GM19240 (cell line): ENCODE measurements around the gene L3HYPDH.
A peak's percentile ranks its signal among the peaks of the same experiment; 100 is the strongest.
"Not testable (repeated sequence)": the region's sequence is repeated elsewhere in the genome, so short reads cannot be mapped to it uniquely, and the experiment has no call there.

Experiments used
- DNase-seq: peaks from one replicate; pipeline ENCODE4 v3.0.0; 2011; ENCODE audit warnings: low spot score; ENCODE audit not compliant: insufficient read length

L3HYPDH gene

GRCh38 chr14:59478540-59478939 is 5.7 kb downstream of the L3HYPDH start:
- DNase-seq, result no peak

GRCh38 chr14:59475709-59476108 is 8.5 kb downstream of the L3HYPDH start:
- no peak for DNase-seq

DNA sequence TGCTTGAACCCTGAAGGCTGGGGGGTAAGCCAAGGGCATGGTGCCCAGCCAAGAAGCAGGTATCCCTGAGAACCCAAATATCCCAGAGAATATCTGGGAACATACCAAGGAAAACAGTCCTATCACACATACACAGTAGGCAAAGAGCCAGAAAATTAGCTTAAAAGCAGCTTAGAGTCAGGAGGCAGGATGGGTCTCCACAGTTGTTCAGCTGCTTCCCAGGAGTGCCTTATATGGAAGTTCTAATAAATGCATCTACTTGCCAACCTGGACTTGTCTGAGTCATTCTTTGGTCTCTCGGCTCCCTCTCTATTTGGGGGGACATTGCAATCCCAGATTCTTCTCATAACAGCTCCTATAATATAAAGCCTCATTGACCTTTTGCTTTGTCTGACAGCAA is 10.0 kb downstream of the L3HYPDH start:
- DNase-seq, result no peak

DNA sequence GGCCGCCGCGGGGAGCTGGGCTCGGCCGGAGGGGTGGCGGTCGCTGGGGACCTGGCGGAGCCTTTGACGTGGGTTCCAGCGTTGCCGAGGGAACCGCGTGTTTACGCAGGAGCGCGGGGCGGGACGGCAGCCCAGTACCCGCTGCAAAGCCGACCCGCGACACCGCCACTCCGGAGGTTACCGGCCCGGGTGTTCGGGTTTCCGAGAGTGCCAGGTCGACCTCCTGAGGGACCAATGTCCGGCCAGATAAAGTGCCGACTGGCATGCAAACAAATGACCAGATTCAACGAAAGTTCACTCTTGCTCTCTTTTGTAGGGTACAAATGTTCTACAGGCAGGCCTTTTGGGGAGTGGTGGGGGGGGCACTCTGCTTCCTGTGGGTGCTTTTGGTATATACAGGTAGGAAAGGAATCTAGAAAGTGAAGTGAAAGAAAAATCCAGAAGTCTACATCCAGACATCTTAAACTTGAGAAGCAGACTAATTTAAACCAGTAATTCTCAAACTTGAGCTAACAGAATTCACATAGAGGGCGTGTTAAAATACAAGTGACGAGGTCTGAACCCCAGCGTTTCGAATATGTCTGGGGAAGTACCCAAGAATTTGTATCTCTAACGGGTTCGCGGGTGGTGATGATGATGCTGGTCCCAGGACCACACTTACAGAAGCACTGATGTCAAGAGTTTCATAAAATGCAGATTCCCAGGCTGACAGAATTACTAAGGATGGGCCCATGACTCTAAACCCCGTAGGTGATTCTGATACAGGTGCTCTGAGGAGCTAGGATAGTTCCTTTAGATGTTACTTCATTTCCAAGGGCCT is 18.7 kb downstream of the L3HYPDH start, which contains the start of gene GPR135:
Gene GPR135, minus strand, starts transcription at position 65 of the 820 bp plus-strand sequence. CDS start 154 bp downstream, outside the sequence.
- no peak for DNase-seq

- peak; percentile 37 for DNase-seq
Measured at GRCh38 chr14:59464486-59465315, 19.5 kb downstream of the L3HYPDH start.

DNA sequence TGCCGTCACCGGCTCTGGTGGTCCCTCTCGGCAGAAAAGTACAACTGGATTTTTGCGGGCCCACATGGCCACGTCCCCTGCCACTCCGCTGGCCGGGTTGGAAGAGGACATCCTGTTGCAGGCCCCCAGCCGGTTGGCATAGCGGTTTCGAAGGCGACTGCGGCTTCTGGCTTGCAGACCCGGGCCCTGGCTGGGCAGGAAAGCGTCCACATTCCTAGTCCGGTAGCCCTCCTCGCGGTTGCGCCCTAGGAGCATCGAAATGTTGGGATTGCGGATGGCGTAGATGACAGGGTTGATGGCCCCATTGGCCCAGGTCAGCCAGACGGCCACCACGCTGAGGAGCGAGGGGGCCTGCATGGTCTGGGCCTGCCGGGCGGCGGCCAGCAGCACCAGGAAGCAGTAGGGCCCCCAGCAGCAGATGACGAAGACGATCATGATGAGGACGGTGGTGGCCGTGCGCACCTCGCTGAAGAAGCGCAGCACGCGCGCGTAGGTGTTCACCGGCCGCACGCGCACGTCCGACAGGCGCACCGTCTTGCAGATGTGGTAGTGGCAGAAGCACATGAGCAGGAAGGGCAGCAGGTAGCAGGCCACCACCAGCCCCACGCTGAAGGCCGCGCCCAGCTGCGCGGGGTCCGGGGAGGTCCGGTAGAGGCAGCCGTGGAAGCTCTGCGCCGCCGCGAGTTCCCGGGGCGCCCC is 20.3 kb downstream of the L3HYPDH start:
- DNase-seq, result no peak

- DNase-seq, result no peak
Measured at GRCh38 chr14:59461891-59462290, 22.3 kb downstream of the L3HYPDH start.

DNA sequence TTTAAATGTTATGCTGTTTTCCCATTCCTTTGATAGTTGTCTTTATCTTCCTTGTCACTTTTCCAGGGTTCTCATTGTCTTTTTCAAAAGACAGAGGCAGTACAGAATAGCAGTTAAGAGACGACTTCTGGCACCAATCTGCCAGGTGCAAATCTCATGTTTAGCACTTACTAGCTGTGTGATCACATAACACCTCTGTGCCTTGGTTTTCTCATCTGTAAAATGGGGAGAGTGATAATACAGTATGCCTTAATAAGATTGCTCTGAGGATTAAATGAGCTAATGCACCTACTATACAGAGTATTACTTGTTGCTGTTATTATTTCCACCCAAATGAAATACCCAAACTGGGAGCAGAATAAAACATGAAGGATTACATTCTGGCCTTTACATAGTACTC is 23.8 kb downstream of the L3HYPDH start:
- DNase-seq, result no peak

- no peak for DNase-seq
Measured at GRCh38 chr14:59458486-59458885, 25.7 kb downstream of the L3HYPDH start.

GRCh38 chr14:59455411-59455810 is 28.8 kb downstream of the L3HYPDH start:
- no peak for DNase-seq

DNA sequence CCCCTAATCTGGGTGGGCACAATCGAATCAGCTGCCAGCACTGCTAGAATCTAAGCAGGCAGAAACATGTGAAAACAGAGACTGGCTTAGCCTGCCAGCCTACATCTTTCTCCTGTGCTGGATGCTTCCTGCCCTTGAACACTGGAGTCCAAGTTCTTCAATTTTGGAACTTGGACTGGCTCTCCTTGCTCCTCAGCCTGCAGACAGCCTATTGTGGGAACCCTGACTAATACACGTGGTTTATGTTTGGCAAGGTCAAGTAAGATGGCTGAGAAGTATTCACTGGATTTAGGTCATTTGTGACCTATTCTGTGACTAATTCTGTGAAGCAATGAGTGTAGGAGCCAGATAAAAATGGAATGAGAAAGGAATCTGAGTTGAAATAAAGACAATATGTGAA is 30.1 kb downstream of the L3HYPDH start:
- no peak for DNase-seq

GRCh38 chr14:59451849-59452248 is 32.4 kb downstream of the L3HYPDH start:
- DNase-seq, result no peak

DNA sequence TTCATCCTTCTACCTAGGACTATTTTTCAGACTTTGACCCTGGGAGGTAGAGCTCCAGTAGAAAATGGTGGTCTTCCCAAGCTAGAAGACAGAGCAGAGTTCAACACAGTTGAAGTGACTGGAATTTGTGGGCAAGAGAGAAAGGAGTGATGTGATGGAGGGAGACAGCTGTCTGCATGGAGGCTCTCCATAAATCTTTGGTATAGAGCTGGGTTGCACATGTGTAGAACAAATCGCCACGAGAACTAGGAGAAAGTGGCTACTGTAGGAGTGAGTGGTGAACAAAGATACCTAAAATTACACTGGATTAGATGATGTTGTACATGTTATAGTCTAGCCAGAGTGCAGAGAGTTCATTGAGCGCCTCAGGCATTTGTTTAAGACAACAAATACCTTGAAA is 33.5 kb downstream of the L3HYPDH start:
- no peak for DNase-seq

DNA sequence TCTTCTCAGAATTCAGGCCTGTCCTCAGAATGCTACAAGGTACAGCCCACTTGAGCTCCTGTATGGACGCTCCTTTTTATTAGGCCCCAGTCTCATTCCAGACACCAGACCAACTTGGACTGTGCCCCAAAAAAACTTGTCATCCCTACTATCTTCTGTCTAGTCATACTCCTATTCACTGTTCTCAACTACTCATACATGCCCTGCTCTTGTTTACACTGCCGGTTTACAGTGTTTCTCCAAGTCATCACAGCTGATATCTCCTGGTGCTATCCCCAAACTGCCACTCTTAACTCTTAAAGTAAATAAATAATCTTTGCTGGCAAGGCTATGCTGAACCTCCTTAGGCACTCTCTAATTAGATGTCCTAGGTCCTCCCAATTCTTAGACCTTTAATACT is 35.5 kb downstream of the L3HYPDH start:
- DNase-seq, result not testable (repeated sequence)

DNA sequence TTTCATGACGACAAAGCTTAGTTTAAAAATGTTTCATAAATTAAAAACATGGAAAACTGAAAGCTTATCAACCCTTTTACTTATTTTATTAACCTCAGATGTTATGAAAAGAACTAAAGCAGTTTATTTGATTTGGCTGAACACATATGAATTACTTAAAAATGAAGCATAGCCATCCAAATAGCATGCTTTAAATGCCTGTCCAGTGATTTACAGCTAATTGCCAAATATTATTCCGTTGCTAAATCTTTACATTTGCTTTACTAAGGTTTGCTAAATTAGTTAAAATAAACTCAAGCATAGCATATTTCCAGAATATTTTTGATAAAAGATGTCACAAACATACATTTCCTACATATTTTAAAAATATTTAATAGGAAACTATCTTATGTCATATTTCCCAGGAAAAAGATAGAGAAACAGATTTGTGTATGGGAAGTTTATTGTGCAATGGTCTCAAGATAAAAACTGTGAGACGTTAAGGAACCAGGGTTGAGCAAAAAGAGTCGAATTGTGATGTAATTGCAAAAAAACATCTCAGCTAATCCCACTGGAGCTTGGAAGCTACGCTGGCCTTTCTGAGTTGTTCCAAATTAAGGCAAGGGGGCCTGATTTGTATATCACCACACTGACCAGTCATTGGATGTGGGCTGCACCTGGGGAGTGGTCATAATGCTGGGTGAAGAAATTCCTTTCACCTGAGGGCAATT is 44.8 kb downstream of the L3HYPDH start:
- no peak for DNase-seq

DNA sequence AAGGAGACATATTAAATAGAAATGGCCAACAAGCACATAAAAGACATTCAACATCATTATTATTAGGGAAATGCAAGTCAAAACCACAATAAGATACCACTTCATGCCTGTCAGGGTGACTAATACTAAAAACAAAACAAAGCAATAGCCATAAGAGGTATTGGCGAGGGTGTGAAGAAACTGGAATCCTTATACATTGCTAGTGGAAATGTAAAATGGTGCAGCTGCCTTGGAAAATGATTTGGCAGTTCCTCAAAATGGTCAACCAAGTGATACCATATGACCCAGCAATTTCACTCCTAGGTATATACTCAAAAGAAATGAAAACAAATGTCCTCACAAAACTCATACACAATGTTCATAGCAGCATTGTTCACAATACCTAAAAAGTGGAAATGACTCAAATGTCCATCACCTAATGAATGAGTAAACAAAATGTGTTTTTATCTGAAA is 46.0 kb downstream of the L3HYPDH start:
- DNase-seq, result no peak

GRCh38 chr14:59435987-59436386 is 48.2 kb downstream of the L3HYPDH start:
- DNase-seq, result no peak

GRCh38 chr14:59435101-59435500 is 49.1 kb downstream of the L3HYPDH start:
- DNase-seq, result no peak

DNA sequence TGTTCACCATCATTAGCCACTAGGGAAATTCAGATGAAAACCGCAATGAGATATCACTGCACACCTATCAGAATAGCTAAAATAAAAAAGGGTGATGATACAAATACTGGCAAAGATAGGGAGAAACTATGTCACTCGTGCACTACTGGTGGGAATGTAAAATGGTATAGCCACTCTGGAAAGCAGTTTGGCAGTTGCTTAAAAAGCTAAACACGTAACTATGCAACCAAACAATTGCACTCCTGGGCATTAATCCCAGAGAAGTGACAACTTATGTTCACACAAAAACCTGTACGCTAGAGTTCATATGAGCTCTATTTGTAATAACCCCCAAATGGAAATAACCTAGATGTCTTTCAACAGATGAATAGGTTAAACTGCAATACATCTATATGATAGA is 54.4 kb downstream of the L3HYPDH start:
- no peak for DNase-seq

GRCh38 chr14:59428581-59429012 is 55.6 kb downstream of the L3HYPDH start:
- no peak for DNase-seq
